AG08395 (cell line): ENCODE results near the gene HOTAIR.
A peak's percentile ranks its signal among the peaks of the same experiment; 100 is the strongest.

Experiments
- DNase-seq: peaks from one replicate; pipeline ENCODE4 v3.0.0; 2012; ENCODE audit warnings: mixed read lengths, low spot score

HOTAIR gene

GRCh38 chr12:54000116-54001114, 25.7 kb upstream of the HOTAIR start, which contains the start of gene HOXC9:
Gene HOXC9, plus strand, starts transcription at chr12:54000161. Its CDS starts 28 bp downstream, at chr12:54000189.
- no peak for DNase-seq

DNA sequence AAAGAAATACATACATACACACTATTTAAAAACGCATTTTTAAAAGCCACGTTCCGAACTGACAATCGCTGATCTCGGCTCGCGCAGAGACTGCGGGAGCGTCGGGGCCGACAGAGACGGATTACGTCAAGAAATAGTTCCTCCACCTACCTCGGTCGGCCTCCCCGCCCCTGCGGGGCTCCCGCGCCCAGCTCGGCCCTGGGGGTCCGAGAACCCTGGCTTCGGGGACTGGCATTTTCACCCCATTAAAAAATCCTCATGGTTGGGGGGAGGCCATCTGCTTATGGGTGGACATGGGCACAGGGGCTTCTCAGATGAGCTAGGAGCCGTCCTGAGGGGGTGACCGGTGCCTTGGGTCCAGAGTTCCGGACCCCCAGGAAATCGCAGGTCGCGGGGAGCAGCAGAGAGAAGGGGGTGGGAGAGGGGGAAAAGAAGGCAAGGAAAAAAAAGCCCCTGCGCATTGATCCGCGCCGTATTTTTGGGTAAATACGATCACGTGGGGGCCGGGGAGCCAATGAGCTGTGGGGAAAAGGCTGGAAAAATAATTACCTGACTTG, 24.9 kb upstream of the HOTAIR start:
- peak; percentile 72 for DNase-seq

GRCh38 chr12:53998900-53999236, 24.1 kb upstream of the HOTAIR start:
- DNase-seq: no peak

GRCh38 chr12:53998110-53998899, 23.6 kb upstream of the HOTAIR start:
- DNase-seq: no peak

DNA sequence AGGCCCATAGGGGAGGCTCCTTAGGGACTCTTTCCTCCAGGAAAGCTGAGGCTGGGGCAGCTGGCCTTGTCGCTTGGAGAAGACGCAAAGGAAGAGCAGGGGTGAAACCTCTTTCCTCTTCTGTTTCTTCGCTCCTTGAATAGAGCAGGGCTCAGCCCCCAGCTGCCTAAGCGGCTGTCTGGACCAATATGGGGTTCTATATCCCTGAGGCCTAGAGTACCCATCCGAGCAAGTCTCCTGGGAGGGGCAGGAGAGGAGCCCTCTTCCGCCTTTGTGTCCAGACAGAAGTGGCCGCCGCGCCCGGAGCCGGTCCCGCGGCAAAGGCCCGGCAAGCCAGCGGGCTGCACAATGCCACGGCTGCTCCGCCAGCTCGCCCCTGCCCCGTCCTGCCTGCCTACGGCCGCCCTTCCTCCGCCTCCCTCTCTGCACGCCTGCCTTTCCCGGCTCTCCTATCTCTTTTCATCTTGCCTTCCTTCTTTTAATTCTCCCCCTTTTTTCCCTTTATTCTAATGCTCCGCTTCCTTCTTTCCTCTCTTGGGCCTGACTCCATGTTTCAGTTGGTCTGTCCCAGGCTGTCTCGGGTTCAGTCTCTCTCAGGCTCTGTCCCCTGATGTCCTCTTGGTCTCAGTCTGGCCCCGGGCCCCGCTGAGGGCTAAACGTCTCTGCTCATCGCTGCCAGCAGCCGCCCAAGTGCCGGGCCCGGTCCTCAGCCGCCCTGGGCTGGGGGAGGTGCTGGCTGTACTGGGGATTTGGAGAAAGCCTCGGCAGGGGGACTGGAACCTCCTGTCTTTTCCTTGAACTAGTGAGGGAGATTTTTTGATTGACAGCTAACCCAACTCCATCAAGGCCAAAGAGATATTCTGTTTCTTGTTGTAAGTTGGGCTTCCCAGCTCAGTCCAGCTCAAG, 22.7 kb upstream of the HOTAIR start:
- DNase-seq: no peak

DNA sequence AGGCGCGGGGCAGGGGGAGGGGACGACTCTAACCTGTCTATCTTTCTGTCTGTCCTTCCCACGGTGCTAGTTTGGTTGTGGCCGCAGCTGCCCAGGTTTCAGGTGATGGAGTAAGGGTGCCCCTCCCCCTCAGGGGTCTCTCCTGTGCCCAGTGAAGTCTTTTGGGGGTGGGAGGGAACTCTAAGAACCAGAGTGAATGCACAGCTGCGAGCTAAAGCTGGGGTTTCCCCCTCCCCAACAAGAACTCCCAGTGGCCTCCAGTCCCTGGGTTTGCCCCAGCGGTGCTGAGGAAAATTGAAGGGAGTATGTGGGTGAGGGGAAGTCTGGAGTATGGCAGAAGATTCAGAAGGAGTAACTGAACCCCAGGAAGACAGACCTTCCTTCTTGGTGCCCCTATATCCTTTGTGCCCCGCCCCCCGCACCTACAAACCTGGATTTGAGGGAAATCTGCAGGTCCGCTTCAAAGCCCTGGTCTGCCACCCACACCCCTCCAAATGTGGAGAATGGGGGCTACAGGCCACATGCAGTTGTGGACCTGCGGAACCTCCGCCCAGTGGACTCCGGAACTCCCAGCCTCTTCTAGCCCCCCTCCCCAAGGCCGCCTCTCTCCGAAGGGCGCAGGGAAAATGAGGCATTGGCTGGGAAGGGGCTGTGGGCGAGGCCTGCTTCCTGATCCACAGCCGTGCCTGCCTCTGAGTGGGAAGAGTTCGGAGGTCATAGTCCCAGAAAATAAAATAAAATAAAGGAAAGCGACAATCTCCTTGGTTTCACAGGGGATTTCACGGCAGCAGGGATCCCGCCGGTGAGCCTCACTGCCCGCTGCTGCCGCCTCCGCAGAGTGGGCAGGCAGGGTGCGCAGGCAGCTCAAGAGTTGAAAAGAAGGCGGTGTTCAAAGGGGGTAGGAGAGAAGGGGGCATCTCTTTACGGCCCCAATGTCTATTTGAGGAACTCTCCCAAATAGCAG, 21.8 kb upstream of the HOTAIR start:
- no peak for DNase-seq

DNA sequence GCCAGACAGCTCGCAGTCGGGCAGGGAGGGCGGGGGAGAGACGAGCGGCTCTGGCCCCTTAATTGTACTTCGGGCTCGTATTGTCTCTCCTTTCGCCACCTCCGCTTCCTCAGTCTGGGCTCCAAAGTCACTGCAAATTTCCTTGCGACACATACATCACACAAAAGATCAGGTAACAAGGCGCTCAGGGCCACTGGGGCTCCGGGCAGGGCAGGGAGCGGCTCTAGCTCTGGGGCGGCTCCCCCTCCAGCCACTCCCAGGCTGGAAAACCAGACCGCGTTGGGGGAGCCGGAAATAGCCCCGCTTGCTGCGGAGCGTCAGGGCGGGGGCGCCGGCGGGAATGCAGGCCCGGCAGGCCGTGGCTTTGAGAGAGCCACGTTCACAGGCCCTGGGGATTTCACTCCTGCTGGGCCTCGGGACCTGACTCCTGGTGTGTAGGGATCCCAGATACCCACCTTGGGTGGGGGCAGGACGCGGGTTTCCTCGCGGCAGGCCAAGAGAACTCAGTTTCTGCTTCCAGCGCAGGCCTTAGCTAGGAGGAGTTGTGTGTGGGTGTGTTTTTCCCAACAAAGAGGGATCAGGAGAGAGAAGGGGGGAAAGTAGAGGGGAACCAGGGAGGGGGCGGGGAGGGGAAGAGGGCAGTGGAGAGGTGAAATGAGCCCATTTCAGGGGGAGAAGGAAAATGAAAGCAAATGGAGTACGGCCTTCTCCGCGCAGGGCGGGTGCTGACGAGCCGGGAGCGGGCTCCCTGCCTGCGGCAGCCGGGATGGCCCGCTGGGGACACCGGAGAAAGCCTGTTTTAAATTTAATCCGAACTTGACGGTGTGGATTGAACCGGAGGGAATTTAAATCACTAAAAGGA, 20.9 kb upstream of the HOTAIR start:
- peak; percentile 58 for DNase-seq

DNA sequence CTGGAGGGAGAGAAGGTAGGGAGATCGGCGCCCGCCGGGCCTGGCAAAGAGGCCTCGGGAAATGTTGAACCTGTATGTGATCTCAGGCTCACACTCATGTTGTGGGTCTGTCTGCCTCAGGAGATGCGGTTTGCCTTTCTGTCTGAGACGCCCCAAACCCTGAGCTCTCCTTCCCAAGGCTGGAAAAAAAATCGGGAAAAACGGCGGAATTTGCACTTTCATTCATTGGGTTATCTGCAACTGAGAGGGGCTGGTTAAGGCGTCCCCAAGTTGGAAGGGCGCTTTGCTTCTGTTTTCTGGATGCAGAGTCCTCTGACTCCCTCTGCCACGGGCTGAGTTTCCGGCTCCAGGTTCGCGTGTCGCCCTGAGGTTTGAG, 20.2 kb upstream of the HOTAIR start:
- DNase-seq: no peak

- no peak for DNase-seq
Observed at GRCh38 chr12:53994264-53995001, 19.7 kb upstream of the HOTAIR start.

DNA sequence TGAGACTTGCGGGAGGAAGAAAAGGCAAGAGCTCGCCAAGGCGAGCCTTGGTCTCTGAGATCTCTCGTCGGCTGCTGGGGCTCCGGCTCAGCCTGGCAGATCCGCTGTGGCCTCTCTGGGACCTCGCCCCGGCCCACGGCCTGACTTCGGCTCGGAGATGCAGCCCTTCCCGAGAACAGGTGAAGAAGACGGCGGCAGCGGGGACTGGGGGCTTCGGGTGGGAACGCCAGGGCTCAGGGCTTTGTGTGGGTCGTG, 19.2 kb upstream of the HOTAIR start:
- no peak for DNase-seq

GRCh38 chr12:53993162-53994008, 18.6 kb upstream of the HOTAIR start:
- no peak for DNase-seq

GRCh38 chr12:53992377-53992889, 17.7 kb upstream of the HOTAIR start:
- no peak for DNase-seq

DNA sequence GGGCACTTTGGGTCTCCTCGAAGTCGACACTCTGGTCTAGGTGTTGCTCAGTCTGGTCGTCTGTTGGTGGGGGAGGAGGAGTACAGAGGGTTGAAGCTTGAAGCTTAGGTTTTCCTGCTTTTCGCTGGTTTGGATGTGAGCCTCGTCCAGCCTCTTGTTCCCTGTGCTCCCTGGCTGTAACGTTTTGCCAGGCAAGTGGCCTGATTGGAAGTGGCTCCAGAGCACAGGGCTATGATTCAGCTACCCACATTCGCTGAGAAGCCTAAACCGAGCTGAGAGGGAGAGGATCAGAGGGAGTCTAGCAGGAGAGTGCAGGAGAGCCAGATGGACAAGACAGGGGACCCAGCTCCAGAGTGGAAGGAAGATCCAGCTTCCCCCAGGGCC, 16.3 kb upstream of the HOTAIR start:
- DNase-seq: peak; percentile 79

DNA sequence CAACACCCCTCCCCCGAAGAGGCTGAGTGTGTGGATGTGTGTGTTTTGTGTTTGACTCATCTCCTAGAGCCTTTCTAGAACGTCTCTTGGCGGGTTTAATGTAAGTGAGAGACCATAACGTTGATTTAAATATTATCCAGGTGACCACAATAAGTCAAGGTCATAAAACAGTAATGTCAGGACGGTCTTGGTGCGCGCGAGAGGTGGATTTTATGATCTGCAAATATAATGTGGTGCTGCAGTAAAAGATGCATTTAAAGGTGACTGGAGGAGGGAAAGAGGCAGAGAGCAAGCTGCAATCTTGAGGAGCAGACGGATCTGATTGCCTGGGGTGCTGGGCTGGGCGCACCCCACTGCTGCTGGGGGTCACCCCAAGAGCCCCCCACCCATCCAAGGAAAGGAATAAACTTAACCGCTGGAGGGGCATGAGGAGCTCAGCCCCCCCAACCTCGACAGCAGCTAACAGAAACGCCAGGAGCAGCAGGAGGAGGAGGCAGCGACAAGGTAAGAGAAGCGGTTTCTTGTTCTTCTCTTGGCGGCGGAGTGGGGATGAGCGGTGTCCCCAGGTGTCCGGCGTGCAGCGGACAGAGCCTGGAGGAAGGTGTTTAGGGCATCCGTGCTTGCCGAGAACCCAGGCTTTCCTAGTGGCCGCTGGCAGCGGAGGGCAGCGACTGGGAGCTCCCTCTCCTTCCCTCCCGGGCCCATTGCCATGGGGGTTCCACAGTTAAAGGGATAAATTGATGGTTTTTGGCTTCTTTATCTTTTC, 15.7 kb upstream of the HOTAIR start:
- DNase-seq: no peak

DNA sequence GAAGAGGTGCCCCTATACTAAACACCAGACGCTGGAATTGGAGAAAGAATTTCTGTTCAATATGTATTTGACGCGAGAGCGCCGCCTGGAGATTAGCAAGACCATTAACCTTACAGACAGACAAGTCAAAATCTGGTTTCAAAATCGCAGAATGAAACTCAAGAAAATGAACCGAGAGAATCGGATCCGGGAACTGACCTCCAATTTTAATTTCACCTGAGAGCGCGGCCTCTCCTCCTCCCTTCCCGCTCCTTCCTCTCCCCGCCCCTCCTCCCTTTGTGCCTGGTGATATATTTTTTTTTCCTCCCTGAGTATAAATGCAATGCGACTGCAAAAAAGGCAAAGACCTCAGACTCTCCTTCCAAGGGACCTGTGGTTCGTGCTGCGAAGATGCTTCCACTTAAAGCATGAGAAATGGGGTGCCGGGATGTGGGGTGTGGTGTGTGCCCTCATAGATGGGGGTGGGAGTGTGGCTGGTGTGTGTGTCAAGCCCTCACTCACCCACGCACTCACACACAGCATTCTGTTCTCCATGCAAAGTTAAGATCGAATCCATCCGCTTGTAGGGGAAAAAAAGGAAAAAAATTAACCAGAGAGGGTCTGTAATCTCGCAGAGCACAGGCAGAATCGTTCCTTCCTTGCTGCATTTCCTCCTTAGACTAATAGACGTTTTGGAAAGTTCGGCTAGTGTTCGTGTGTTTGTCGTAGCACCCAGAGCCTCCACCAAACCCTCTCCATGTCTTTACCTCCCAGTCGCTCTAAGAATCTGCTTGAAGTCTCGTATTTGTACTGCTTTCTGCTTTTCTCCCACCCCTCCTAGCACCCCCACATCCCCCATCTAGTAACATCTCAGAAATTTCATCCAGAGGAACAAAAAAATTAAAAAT, 14.7 kb upstream of the HOTAIR start:
- no peak for DNase-seq
